Brain microvascular endothelial cell (primary cell): ENCODE results near the gene TRAPPC10.

Experiments used
- DNase-seq: peaks from one replicate; pipeline ENCODE4 v3.0.0-alpha.2; 2020
- H3K27ac ChIP-seq: fragments of 250-450 bp; sonication (Bioruptor Pico); 2 replicates; pipeline ENCODE4 v1.5.1; 2020; ENCODE audit warnings: mild to moderate bottlenecking, moderate library complexity
- H3K27me3 ChIP-seq: fragments of 250-450 bp; sonication (Bioruptor Pico); replicated peaks from 2 replicates; pipeline ENCODE4 v1.5.1; 2020; ENCODE audit warnings: mild to moderate bottlenecking
- H3K36me3 ChIP-seq: fragments of 250-450 bp; sonication (Bioruptor Pico); replicated peaks from 2 replicates; pipeline ENCODE4 v1.5.1; 2020; ENCODE audit warnings: mild to moderate bottlenecking
- H3K4me3 ChIP-seq: 2 replicates; pipeline ENCODE4 v1.5.1; 2011; ENCODE audit warnings: low read depth, mild to moderate bottlenecking, control low read depth, low read length, moderate library complexity
- CTCF ChIP-seq: IDR thresholded peaks from 2 replicates; pipeline ENCODE4 v1.5.1; 2011; ENCODE audit warnings: low read depth, mild to moderate bottlenecking, moderate library complexity, low read length, control low read depth, inconsistent platforms; ENCODE audit errors: missing control alignments
- in situ Hi-C: cut with HindIII; loops from 2 replicates; pipeline ENCODE4 v1.10.0; 2017; ENCODE audit warnings: low sequenced_read_pairs, low pct_ligation_motif_present

The TRAPPC10 gene

GRCh38 chr21:44018127-44018526 is 6.0 kb downstream of the TRAPPC10 start:
- in situ Hi-C loops = no loop called here

GRCh38 chr21:44018813-44019567 is 6.9 kb downstream of the TRAPPC10 start:
- Histone ChIP-seq H3K4me3 (no peak overlapping the region), H3K27ac (no peak overlapping the region), H3K27me3 (no peaks in the 10 kb centered on the region), H3K36me3 (no peaks in the 10 kb centered on the region)
- no peak for TF ChIP-seq CTCF
- DNase-seq = no peak
- in situ Hi-C loops = no loop called here

More at GRCh38 chr21:44018127-44018526, 6.0 kb downstream of the TRAPPC10 start:
- no peak overlapping the region for H3K27ac ChIP-seq
- no peaks in the 10 kb centered on the region for H3K36me3 ChIP-seq
- no peak for DNase-seq
- no peaks in the 10 kb centered on the region for H3K27me3 ChIP-seq
- H3K4me3 ChIP-seq = no peak overlapping the region
- TF ChIP-seq CTCF = no peak

- no peak for DNase-seq
- no peaks in the 10 kb centered on the region for H3K36me3 ChIP-seq
- no peak overlapping the region for H3K4me3 ChIP-seq
- no peak overlapping the region for H3K27ac ChIP-seq
- no peak for TF ChIP-seq CTCF
- H3K27me3 ChIP-seq = no peaks in the 10 kb centered on the region
- in situ Hi-C loops = no loop called here
Observed at GRCh38 chr21:44019568-44019958, 7.5 kb downstream of the TRAPPC10 start.

- H3K27ac ChIP-seq = no peak overlapping the region
- H3K27me3 ChIP-seq = no peaks in the 10 kb centered on the region
- no peaks in the 10 kb centered on the region for H3K36me3 ChIP-seq
- H3K4me3 ChIP-seq = no peak overlapping the region
- TF ChIP-seq CTCF = no peak
- no peak for DNase-seq
- in situ Hi-C loops = no loop called here
Observed at GRCh38 chr21:44020551-44020950, 8.4 kb downstream of the TRAPPC10 start.

- Histone ChIP-seq H3K27ac (no peak overlapping the region), H3K36me3 (no peaks in the 10 kb centered on the region), H3K27me3 (no peaks in the 10 kb centered on the region), H3K4me3 (no peak overlapping the region)
- TF ChIP-seq CTCF = no peak
- in situ Hi-C loops = no loop called here
- no peak for DNase-seq
Observed at GRCh38 chr21:44021064-44021463, 9.0 kb downstream of the TRAPPC10 start.

GRCh38 chr21:44024257-44024656 is 12.1 kb downstream of the TRAPPC10 start:
- no peaks in the 10 kb centered on the region for H3K36me3 ChIP-seq
- no peak for DNase-seq
- no peak for TF ChIP-seq CTCF
- in situ Hi-C loops = no loop called here
- H3K27me3 ChIP-seq = no peaks in the 10 kb centered on the region
- no peak overlapping the region for H3K27ac ChIP-seq
- no peak overlapping the region for H3K4me3 ChIP-seq
